NCI-H526 treated with DMSO at 0.1 percent for 48 hours (cell line): Measurements from ENCODE around the gene CCDC38.
"Not testable (repeated sequence)": the region's sequence is repeated elsewhere in the genome, so short reads cannot be mapped to it uniquely, and the experiment has no call there.

Experiments
- DNase-seq: peaks from one replicate; lab custom pipeline; 2025; lab: John Stamatoyannopoulos, UW

Gene CCDC38

DNA sequence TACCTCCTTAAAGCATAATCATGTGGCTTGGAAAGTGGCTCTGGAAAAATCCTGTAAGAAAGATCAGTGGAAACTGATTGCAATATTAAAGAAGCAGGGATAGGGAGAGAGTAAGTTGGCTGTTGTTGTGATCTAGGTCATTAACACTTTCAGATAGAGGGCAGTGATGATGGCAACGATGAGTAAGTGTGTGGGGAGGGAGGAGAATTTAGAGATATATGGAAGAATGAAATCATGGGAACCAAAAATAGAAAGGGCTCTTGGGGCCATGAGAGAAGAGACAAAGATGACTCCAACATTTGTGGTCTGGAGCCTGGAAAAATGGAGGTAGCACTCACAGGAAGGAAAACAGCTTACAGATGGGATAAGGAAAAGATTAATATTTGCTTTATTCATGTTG, 60.3 kb downstream of the CCDC38 start:
- DNase-seq = no peak

DNA sequence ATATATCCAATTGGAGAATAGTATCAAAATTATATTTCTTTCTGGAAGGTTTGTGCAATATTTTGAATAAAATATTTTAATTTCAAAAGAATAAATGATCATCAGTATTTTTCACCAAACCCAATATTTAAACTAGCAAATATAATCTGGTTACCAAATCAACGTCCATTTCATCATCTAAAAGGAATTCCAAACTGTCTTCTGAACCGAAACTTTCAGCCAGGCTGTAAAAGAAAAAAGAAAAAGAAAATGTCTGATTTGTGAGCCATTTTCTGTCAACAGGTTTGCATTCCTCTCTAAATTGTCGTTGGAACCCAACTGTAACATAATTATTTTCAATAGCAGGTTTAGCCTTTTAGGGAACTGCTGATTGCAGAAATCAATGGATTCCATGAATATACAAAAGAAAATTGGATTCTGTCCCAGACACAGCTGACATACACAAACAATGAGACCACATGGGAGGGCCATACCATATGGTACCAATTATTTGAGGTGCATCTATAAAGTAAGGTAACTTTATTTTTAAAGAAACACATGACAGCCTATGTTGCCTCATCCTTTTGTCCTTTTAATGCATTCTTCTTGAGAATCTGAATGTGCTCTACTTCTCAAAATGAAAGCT, 61.0 kb downstream of the CCDC38 start:
- DNase-seq = no peak

DNA sequence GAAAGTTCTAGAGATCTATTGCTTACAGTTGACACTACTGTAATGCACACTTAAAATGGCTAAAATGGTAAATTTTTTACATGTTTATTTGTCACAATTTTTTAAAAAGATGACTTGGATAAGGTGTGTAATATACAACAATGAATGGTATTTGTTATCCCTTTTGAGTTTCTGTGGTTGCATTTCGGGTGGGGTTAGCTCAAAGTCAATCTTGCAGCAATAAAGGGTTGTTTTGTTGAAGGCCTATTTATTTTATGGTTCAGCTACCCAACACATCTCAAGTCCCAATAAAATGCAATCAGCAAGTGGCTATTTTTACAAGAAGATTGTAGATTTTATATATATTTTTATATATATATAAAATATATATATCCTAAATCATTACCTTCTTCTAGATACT, 61.5 kb downstream of the CCDC38 start:
- no peak for DNase-seq

DNA sequence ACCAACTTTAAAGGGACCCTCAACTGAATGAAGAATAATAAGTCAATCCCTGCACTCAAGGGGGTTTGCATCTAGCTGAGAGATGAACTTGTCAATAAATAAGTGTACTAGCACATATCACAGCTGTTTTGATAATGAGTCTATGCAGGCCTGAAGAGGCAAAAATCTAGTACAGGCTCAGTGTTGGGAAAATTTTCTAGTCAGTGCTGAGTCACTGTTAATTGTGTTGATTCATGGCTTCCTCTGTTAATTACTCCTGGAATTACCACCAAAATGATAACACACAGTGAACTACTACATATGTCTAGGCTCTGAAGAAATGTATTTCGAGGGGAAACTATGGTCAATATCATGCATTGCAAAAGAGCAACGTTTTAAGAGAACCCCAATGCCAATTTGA, 64.8 kb downstream of the CCDC38 start:
- DNase-seq = no peak

DNA sequence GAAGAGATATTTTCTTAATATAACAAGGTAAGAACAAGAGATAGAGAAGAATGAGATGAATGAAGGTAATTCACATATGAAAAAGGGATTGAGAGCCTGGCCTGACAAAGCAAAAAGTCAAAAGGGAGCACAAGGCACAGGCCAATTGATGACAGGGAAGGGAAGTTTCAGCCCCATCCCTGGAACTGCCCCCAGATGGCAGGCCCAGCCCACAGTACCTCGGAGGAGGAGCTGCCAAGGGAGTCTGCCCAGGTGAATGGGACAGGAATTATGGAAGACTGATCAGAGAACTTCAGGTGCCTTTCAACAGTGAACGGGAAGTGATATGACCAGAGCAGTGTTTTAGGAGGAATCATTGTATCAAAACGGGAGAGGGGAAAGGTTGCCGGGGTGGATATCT, 68.0 kb downstream of the CCDC38 start:
- no peak for DNase-seq

DNA sequence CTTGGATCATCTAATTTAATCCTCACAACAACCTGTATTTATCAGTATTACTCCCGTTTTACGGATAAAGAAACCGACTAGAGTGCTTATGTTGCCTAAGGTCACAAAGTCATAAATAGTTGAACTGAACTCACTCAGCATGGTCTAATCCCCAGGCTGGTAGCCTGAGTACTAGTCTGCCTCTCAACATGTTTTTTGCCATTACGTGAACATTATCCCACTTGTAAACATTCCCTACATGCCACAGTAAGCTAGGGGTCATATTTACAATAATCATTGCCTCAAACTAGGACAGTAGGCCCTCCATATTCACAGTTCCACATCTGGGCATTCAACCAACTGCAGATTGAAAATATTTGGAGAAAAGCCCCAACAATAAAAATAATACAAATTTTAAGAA, 71.5 kb downstream of the CCDC38 start:
- DNase-seq = no peak

DNA sequence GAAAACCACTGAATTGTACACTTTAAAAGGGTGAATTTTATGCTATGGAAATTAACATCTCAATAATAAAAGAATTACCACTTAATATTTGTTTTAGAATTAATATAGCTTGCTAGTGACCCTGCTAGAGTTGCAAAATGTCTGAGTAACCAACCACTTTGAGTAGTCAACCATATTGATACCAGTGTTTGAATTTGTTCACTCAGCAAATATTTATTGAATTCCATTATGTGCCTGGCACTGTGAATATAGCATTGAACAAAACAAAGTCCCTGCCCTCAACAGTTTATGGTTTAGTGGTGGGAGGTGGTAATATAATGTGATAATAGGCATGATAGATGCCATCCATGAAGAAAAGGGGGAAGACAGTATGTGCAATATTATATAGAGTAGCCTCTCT, 79.1 kb downstream of the CCDC38 start:
- DNase-seq = no peak

DNA sequence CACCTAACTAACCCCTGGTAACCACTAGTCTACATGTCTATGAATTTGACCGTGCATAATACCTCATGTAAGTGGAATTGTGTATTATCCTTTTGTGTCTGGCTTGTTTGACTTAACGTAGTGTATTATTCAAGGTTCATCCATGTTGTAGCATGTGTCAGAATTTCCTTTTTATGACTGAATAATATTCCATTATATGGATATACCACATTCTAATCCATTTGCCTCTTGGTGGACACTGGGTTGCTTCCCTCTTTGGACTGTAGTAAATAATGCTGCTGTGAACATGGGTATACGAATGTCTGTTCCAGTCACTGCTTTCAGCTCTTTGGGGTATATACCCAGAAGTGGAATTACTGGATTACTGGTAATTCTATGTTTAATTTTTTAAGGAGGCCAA, 80.4 kb downstream of the CCDC38 start:
- DNase-seq = no peak

DNA sequence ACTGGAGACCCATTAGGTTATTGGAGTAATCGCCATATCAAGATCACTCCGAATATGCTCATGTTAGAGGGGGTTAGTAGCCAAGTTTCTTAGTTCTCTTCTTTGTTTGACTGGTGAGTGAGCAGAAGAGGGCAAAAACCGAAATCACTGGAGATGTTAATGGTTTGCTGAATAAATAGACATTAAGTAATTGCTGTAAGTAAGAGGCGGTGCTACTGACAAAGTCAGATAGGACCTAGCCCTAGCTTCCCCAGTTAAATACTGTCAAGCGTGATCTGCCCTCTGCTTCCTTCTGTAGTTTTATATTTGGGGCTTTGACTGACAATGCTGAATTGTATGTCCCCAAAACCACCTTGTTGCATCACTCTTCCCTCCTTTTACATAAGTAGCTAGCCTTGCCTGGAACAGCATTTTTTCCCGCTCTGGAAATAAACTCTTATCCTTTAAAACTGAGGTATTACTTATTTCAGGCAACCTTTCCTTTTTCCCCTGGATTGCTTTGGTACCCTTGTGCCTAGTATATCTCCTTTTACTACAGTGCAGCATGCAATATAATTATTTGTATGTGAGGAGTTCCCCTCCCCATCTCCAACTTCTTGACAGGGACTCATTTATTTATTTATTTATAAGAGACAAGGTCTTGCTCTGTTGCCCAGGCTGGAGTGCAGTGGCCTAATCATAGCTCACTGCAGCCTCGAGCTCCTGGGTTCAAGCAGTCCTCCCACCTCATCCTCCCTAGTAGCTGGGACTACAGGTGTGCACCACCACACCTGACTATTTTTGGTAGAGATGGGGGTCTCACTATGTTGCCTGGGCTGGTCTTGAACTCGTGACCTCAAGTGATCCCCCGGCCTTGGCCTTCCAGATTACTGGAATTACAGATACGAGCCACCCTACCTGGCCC, 82.2 kb downstream of the CCDC38 start:
- DNase-seq = no peak

DNA sequence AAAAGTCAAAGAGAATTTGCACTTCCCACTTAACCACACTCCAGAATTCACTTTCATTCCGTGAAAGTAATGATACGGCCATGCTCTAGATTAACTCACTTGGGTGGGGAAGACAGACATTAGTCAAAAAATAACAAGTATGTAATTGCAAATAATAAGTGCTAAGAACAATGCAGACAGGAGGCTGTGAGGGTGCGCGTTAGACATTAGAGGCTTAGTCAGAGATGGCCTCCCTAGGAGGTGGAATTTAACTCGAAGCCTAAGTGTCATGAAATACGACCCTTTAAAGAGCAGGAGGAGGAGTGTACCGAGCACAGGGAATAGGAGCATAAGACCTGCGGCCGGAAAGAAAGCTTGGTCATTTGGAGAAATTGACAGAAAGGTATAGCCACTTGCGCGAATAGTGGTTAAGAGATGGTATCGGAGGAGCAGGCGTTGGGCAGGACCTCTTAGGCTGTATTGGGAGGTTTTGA, 83.0 kb downstream of the CCDC38 start:
- DNase-seq = peak; percentile 27

DNA sequence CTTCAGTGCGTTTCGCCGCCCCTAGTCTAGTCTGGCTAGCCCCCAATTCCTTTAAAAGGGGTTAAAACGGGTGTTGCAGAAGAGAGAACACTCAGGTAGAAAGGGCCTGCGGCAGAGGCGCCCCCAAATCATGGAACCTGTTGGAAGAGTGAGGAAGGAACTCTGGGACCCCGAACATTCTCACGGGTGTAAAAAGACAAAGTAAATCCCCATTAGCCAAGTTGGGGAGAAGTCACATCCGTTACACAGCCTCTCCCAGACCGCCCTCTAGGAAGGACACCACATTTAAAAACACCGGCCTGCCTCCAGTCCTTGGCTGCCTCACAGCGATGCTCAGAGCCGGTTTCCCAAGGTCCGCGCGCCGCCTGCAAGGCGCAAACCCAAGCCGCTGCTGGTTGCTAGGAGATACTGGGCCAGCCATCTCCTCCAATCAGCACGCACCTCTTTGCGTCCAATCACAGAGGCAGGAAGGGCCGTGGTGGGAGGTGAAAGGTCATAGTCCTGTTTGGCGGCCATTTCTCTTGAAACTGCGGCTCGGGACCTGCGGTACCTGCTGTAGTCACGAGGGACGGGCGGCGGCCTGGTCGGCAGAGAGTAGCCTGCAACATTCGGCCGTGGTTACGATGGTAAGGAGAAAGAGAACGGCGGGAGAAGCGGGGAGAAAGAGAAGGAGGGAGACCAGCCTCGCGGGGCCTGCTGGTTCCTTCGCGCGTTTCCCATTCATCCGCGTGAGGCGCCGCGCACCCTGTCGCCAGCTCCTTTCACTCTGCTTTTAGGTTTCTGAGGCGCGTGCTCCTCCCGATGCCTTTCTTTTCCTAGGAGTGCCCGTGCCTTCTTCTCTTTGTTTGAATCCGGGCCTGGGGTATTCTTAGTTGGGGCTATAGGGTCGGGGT, 83.7 kb downstream of the CCDC38 start, which contains the start of gene SNRPF:
Gene SNRPF, plus strand, starts transcription at position 502 of the 893 bp plus-strand sequence. Its CDS starts 122 bp downstream, at position 624.
- DNase-seq = peak; percentile 94

DNA sequence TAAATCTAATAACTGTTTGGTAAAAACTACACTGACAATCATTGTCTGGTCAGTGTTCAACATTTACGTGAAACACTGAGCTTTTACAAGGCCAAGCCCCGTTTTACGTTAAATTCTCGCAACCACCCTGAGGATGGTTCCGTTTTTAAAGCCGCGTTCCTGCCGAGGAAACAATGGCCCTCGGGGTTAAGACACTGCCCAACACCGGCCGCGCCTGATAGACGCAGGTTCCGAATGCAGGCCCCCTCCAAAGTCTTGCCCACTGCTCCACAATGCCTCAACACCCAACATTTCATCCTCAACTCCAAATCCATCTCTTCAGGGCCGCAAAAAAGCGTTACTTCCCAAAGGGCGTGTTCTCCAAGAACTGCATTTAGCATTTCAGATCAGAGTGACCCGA, 84.6 kb downstream of the CCDC38 start:
- no peak for DNase-seq

DNA sequence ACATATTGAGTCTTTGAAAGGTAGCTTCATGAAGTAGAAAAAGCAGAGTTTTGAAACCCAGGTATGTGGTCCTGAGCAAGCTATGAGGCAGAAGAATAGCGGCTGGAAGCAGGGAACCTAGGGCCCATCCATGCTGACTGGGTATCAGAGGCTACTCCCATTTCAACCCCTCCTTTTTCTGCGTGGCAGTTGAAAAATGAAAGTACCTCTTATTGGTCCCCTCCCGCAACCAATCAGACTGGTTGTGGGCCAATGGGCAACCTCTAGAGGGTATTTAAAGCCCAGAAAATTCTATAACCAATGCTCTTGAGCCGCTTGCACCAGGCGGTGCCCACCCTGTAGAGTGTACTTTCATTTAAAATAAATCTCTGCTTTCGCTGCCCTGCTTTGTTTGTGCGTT, 85.3 kb downstream of the CCDC38 start:
- no peak for DNase-seq

DNA sequence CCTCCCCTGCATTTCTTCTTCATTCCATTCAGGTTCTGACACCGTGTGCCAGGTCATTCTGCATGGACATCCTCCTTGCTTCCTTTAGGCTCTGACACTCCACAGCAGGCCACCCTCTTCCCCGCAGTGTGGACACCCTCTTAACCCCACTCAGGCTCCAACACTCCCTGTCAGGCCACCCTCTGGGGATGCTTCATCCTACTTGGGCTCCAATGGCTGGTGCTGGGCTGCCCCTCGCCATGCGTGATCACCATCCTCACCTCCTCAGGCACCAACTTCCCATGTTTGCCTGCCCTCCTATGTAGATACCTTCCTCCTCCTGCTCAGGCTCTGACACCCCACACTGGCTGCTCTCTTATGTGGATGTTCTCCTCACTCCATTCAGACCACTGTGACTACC, 90.3 kb downstream of the CCDC38 start:
- DNase-seq = no peak

DNA sequence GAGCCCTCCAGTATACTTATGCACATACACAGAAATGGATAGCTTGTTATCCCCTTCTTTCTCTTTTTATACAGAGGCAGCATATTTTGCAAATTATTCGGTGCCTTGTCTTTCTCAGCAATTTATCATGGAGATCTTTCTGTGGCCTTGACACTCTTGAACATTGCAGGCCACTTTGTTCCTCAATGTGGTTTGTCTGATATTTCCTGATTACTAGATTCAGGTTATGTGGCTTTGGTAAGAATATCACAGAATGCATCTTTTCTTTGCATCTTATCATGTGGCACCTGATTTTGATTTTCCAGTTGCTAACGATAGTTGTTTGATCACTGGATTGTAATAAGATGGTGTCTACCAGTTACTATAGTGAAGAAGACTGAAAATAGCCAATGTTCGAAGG, 90.8 kb downstream of the CCDC38 start:
- no peak for DNase-seq

DNA sequence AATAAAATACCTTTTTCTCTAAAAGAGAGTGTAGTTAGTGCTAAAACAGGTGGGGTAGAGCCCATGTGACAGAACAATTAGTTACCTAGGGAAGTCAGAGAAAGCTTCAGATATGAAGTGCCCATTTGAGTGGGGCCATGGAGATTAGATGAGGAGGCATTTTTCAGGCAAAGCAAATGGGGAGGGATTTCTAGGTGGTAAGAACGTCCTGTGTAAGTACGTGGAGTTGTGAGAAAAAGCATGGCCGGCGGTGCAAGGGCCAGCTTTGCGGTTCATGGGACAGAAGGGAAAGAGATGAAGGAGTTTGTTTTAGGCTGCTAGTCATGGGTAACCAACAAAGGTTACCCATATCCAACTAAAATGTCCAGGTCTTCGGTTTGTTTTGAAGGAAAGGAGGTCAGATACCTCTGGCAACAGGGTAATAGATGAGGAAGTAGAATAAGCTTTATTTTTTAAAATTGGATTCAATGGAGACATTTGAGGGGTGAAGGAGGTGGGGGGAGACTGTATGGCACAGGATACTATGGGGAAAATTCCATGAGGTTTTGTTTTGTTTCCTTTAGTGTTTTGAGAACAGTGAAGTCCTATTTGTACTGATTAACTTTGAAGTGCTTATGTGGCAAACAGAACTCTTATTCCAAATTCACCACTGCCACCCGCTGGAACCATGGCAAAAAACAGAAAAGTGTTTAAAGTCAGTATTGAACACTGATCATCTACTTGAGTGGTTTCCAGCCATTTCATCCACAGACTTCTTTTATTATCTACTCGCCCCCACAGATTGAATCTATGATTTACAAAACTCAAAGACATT, 93.6 kb downstream of the CCDC38 start:
- DNase-seq = no peak

DNA sequence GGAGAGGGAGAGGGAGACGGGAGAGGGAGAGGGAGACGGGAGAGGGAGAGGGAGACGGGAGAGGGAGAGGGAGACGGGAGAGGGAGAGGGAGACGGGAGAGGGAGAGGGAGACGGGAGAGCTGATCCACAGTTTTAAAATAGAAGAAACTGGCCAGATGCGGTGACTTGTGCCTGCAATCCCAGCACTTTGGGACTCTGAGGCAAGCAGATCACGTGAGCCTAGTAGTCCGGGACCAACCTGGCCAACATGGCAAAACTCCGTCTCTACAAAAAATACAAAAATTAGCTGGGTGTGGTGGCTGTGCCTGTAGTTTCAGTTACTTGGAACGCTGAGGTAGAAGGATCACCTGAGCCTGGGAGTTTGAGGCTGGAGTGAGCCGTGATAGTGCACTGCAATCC, 100.0 kb downstream of the CCDC38 start:
- DNase-seq = not testable (repeated sequence)

DNA sequence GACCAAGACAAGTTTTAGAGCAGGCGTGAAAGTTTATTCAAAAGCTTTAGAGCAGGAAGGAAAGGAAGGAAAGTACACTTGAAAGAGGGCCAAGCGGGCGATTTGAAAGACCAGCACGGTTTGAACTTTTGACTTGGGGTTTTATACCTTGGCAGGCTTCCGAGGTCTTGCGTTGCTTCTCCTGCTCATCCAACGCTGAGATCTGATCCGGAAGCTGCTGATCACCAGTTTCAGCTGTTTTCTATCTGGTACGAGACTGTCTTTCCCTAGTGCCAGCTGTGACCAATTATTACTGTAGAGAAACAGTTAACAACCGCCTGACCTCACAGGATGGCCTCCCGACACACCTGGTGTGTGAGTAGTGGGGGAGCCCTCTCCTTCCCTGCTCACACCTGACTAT, 104.3 kb downstream of the CCDC38 start:
- no peak for DNase-seq

DNA sequence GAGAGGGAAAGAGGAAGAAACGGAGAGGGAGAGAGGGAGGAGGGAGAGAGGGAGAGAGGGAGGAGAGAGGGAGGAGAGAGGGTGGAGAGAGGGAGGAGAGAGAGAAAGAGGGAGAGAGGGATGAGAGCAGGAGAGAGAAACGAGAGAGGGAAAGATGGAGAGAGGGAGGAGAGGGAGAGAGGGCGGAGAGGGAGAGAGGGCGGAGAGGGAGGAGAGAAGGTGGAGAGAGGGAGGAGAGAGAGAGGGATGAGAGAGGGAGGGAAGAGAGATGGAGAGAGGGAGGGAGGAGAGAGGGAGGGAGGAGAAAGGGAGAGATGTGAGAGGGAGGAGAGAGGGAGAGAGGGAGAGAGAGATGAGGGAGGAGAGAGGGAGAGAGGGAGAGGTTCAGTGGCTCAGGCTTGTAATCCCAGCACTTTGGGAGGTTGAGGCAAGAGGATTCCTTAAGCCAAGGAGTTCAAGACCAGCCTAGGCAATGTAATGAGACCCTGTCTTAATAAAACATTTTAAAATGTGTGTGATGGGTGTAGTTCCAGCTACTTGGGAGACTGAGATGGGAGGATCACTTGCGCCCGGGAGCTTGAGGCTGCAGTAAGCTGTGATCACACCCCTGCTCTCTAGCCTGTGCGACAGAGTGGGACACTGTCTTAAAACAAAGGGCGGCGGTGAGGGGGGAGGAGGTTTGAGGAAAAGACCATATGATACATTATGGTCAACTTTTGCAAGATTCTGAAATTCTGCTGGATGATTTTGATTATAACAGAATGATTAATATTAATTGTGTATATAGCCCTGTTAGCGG, 105.0 kb downstream of the CCDC38 start:
- no peak for DNase-seq

DNA sequence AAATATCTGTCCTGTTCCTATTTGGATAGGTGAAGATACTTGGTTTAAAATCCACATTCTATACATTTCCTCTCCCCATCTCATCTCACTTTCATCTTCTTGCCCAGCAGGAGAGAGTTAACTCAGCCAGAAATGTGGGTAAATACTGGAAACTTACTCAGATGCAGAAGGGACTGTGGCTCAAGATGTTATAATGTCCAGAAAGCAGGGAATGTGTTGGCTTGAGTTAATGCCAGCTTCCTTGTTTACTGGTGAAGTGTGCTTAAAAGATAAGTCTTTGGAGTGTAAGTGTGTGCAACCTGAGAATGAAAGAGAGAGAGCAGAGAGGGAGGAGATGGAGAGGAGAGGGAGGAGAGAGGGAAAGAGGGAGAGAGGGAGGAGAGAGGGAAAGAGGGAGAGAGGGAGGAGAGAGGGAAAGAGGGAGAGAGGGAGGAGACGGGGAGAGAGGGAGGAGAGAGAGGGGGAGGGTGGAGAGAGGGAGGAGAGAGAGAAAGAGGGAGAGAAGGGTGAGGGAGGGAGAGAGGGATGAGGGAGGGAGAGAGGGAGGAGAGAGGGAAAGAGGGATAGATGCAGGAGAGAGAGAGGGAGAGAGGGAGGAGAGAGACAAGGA, 105.7 kb downstream of the CCDC38 start:
- DNase-seq = no peak
